Caco-2 (cell line): ENCODE data around the gene CSK. TPM values are rescaled to one million over a fixed set of nuclear protein-coding genes. Genes with fewer than 3 reads are reported as not detected.

ENCODE experiments used
- BruUV-seq: library from RNA; stranded (reverse); fragments of 400-500 nt; replicated peaks from 2 replicates; lab custom pipeline; 2021; lab: Mats Ljungman, UMichigan
- CTCF ChIA-PET: fragments of 300-600 bp; sonication (Branson Sonifier 250); formaldehyde crosslinking; loops from one replicate; lab custom pipeline; 2022; ENCODE audit warnings: antibody characterized with exemption; lab: Charles Lee
- POLR2A ChIA-PET: fragments of 300-600 bp; sonication (Branson Sonifier 250); formaldehyde crosslinking; loops from one replicate; lab custom pipeline; 2022; ENCODE audit warnings: antibody characterized with exemption; lab: Charles Lee
- DNase-seq, 2 experiments: peaks; one replicate each; pipeline versions ENCODE4 v3.0.0 to v3.0.0-alpha.2; 2020 to 2022
- H3K27me3 ChIP-seq: replicated peaks from 2 replicates; pipeline ENCODE4 v1.6.0; 2011; ENCODE audit warnings: low read length; ENCODE audit not compliant: control insufficient read depth, insufficient read depth
- H3K36me3 ChIP-seq: 2 replicates; pipeline ENCODE4 v1.5.1; 2011; ENCODE audit warnings: low read length; ENCODE audit not compliant: control insufficient read depth, insufficient read depth
- H3K4me1 ChIP-seq: fragments of 250-450 bp; sonication (Bioruptor Pico); 2 replicates; pipeline ENCODE4 v1.5.1; 2020; ENCODE audit warnings: mild to moderate bottlenecking
- H3K4me3 ChIP-seq: 2 replicates; pipeline ENCODE4 v1.5.1; 2011; ENCODE audit warnings: low read depth, mild to moderate bottlenecking, control low read depth, low read length
- H3K9me3 ChIP-seq: fragments of 250-450 bp; sonication (Bioruptor Pico); 2 replicates; pipeline ENCODE4 v1.5.1; 2020; ENCODE audit warnings: mild to moderate bottlenecking, moderate library complexity
- H3K27ac Mint-ChIP-seq: one replicate; pipeline ENCODE4 v1.8.0; 2022; ENCODE audit warnings: mixed read lengths; ENCODE audit not compliant: unreplicated experiment
- H3K27me3 Mint-ChIP-seq: one replicate; pipeline ENCODE4 v1.8.0; 2022; ENCODE audit warnings: mixed read lengths; ENCODE audit not compliant: insufficient read depth, unreplicated experiment
- H3K36me3 Mint-ChIP-seq: one replicate; pipeline ENCODE4 v1.8.0; 2022; ENCODE audit warnings: mild to moderate bottlenecking, mixed read lengths; ENCODE audit not compliant: insufficient read depth, unreplicated experiment
- H3K4me1 Mint-ChIP-seq: one replicate; pipeline ENCODE4 v1.8.0; 2022; ENCODE audit warnings: low read depth, mixed read lengths; ENCODE audit not compliant: unreplicated experiment
- H3K4me3 Mint-ChIP-seq: one replicate; pipeline ENCODE4 v1.8.0; 2022; ENCODE audit warnings: mild to moderate bottlenecking, moderate library complexity, mixed read lengths; ENCODE audit not compliant: unreplicated experiment
- H3K9me3 Mint-ChIP-seq: one replicate; pipeline ENCODE4 v1.8.0; 2022; ENCODE audit warnings: mixed read lengths; ENCODE audit not compliant: unreplicated experiment
- intact Hi-C: fragments of 100-400 bp; cut with micrococcal nuclease; formaldehyde crosslinking; loops from one replicate; pipeline ENCODE4 v1.10.0; 2022; ENCODE audit not compliant: unreplicated experiment
- total RNA-seq: library from RNA; stranded (reverse); gene quantifications from 2 replicates; pipeline ENCODE4 v1.2.3, GENCODE V29; 2022
- TF ChIP-seq, protein P1 (sequence below), 2 experiments: fragments of 200-600 bp in 1 of 2; IDR thresholded peaks; 1 replicate in 1 of 2; 2 replicates in 1 of 2; pipeline versions ENCODE4 v1.5.1 to v1.8.0; 2011 to 2022; ENCODE audit warnings: antibody characterized with exemption in 1 of 2, control low read depth in 1 of 2, inconsistent platforms in 1 of 2, low read depth in 1 of 2, low read length in 1 of 2, mild to moderate bottlenecking in 1 of 2, moderate library complexity in 1 of 2; ENCODE audit not compliant: insufficient read depth in 1 of 2, severe bottlenecking in 1 of 2, unreplicated experiment in 1 of 2

The CSK gene
- total RNA-seq, 1 experiment from 2014 or later: 62.7 TPM

DNA sequence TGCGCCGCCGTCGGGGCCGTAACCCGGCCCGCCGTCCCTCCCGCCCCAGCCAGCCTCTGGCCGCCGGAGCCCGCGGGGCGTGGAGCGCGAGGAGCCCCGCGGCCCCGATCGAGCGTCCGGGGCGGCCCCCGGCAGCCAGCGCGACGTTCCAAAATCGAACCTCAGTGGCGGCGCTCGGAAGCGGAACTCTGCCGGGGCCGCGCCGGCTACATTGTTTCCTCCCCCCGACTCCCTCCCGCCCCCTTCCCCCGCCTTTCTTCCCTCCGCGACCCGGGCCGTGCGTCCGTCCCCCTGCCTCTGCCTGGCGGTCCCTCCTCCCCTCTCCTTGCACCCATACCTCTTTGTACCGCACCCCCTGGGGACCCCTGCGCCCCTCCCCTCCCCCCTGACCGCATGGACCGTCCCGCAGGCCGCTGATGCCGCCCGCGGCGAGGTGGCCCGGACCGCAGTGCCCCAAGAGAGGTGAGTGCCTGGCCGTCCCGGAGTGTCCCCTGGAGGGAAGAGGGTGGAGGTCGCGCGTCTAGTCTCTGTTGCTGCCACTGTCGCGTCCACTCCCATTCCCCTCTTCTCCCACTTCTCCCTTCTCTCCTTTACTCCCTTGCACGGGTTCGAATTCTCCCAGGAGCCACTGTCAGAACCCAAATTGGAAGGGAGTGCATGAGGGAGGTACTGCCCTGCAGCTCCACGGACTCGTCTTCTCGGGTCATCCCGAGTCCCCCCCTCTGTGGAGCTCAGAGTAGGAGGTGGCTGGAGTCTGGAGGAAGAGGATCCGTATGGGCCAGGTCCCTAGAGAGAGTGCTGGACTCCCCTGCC is 585 bp downstream of the CSK start:
- no peaks in the 10 kb centered on the region for H3K9me3 Mint-ChIP-seq
- H3K4me3 Mint-ChIP-seq: peak overlapping the region; percentile 90
- H3K4me3 ChIP-seq: peak overlapping the region; percentile 82
- TF ChIP-seq, protein P1, sequence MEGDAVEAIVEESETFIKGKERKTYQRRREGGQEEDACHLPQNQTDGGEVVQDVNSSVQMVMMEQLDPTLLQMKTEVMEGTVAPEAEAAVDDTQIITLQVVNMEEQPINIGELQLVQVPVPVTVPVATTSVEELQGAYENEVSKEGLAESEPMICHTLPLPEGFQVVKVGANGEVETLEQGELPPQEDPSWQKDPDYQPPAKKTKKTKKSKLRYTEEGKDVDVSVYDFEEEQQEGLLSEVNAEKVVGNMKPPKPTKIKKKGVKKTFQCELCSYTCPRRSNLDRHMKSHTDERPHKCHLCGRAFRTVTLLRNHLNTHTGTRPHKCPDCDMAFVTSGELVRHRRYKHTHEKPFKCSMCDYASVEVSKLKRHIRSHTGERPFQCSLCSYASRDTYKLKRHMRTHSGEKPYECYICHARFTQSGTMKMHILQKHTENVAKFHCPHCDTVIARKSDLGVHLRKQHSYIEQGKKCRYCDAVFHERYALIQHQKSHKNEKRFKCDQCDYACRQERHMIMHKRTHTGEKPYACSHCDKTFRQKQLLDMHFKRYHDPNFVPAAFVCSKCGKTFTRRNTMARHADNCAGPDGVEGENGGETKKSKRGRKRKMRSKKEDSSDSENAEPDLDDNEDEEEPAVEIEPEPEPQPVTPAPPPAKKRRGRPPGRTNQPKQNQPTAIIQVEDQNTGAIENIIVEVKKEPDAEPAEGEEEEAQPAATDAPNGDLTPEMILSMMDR (IDR thresholded peaks at IDR 0.05; ENCODE audit: insufficient read depth in 1 of 2, low read depth in 1 of 2, low read length in 1 of 2, severe bottlenecking in 1 of 2, unreplicated experiment in 1 of 2): no peak
- POLR2A ChIA-PET: interaction anchor here (0.6 kb wide), 1 partner anchor 73 kb away, joined by 3 read pairs; no protein-coding TSS in a partner anchor
- intact Hi-C loops: loop anchor here (2.0 kb wide), 1 partner anchor 18 kb away; no protein-coding TSS in a partner anchor
- no peaks in the 10 kb centered on the region for H3K27me3 Mint-ChIP-seq
- no peaks in the 10 kb centered on the region for H3K27me3 ChIP-seq
- no peaks in the 10 kb centered on the region for H3K36me3 ChIP-seq
- H3K27ac Mint-ChIP-seq: peak overlapping the region; percentile 55
- H3K36me3 Mint-ChIP-seq: peaks cover 10% of the 10 kb centered on the region
- H3K4me1 ChIP-seq: peaks cover 28% of the 10 kb centered on the region
- CTCF ChIA-PET: interaction anchor here (1.0 to 1.5 kb wide), 7 partner anchors 11 to 175 kb away, joined by 3 to 6 read pairs (median 3); partner anchors contain the start of gene ULK3
- BruUV-seq: no TSS peak
- H3K9me3 ChIP-seq: no peaks in the 10 kb centered on the region
- DNase-seq: no peak
- H3K4me1 Mint-ChIP-seq: peaks cover 24% of the 10 kb centered on the region

DNA sequence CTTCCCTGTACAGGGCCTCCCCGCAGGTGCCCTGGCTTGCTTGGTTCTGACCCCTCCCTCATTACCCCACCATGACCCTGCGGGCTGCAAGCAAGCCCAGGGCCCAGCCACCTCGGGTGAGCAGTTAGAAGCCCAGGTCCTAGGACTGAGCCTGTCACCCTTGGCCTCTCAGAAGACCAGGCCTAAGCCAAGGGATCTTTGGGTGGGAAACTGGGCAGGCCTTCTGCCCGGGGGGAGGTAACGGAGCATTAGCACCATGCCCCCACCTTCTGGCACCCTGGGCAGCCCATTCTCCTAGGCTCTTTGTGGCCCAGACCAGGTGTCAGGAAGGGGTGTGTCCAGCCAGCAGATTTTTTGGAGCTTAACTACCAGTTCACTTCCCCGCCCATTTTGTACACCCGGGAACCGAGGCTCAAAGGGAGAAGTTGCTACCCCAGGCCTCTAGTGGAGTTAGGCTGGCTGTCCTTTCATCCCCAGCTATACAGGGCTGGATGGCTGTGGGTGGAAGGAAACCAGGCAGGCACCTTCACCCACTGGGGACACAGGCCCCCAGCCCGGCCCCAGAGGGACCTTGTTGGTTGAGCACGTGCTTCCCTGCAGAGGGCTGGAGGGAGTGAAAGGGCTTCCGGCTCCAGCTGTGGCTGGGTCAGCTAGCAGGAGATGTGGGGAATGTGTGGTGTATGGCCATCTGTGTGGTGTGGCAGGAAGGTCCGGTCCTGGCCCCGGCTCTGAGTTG is 1.4 kb downstream of the CSK start:
- DNase-seq: no peak
- Mint-ChIP-seq H3K4me1 (peaks cover 23% of the 10 kb centered on the region), H3K27me3 (no peaks in the 10 kb centered on the region), H3K27ac (peak overlapping the region; percentile 55), H3K4me3 (peak overlapping the region; percentile 90), H3K36me3 (peaks cover 5% of the 10 kb centered on the region), H3K9me3 (no peaks in the 10 kb centered on the region)
- TF ChIP-seq, protein P1 (IDR thresholded peaks at IDR 0.05; ENCODE audit: insufficient read depth in 1 of 2, low read depth in 1 of 2, low read length in 1 of 2, severe bottlenecking in 1 of 2, unreplicated experiment in 1 of 2): no peak
- Histone ChIP-seq H3K9me3 (no peaks in the 10 kb centered on the region), H3K4me3 (peak overlapping the region; percentile 82), H3K27me3 (no peaks in the 10 kb centered on the region), H3K36me3 (no peaks in the 10 kb centered on the region), H3K4me1 (peaks cover 28% of the 10 kb centered on the region)
- BruUV-seq: no TSS peak
- intact Hi-C loops: loop anchor here (2.0 kb wide), 1 partner anchor 18 kb away; no protein-coding TSS in a partner anchor
- ChIA-PET CTCF (interaction anchor here (0.6 to 1.5 kb wide), 3 partner anchors 12 to 149 kb away, joined by 3 to 6 read pairs (median 3); no protein-coding TSS in a partner anchor), POLR2A (interaction anchor here (0.6 kb wide), 2 partner anchors 73 to 82 kb away, joined by 3 read pairs; no protein-coding TSS in a partner anchor)

DNA sequence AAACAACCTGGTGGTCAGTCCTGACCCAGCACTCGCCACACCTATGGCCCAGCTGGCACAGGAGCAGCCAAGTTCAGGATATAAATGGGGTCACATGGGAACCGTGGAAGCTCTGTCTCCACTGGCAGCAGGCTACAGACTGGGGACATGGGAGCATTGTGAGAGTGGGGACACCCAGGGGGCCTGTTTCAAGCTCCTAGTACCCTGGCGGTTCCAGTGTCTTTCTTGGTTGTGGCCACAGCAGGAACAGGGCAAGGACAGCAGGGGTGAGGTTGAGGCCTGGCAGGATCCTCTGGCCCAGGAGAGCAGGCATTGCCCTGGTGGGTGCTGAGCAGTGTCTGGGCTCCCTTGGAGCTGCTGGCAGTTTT is 1.9 kb downstream of the CSK start:
- peak overlapping the region; percentile 55 for H3K27ac Mint-ChIP-seq

More for the DNA sequence above, 1.9 kb downstream of the CSK start:
- intact Hi-C loops: loop anchor here (2.0 kb wide), 1 partner anchor 17 kb away; no protein-coding TSS in a partner anchor
- H3K4me1 Mint-ChIP-seq: peaks cover 22% of the 10 kb centered on the region
- peaks cover 5% of the 10 kb centered on the region for H3K36me3 Mint-ChIP-seq
- H3K36me3 ChIP-seq: no peaks in the 10 kb centered on the region
- H3K27me3 ChIP-seq: no peaks in the 10 kb centered on the region
- H3K9me3 Mint-ChIP-seq: no peaks in the 10 kb centered on the region
- peak overlapping the region; percentile 82 for H3K4me3 ChIP-seq
- H3K4me3 Mint-ChIP-seq: peak overlapping the region; percentile 90
- H3K4me1 ChIP-seq: peaks cover 33% of the 10 kb centered on the region
- POLR2A ChIA-PET: interaction anchor here (0.6 kb wide), 2 partner anchors 82 to 123 kb away, joined by 3 read pairs; no protein-coding TSS in a partner anchor
- TF ChIP-seq, protein P1 (IDR thresholded peaks at IDR 0.05; ENCODE audit: insufficient read depth in 1 of 2, low read depth in 1 of 2, low read length in 1 of 2, severe bottlenecking in 1 of 2, unreplicated experiment in 1 of 2): no peak
- CTCF ChIA-PET: interaction anchor here (0.6 to 1.5 kb wide), 3 partner anchors 12 to 149 kb away, joined by 3 to 6 read pairs (median 3); no protein-coding TSS in a partner anchor
- BruUV-seq: no TSS peak
- H3K9me3 ChIP-seq: no peaks in the 10 kb centered on the region
- no peak for DNase-seq
- no peaks in the 10 kb centered on the region for H3K27me3 Mint-ChIP-seq
